SK-N-SH (cell line): Measurements from ENCODE around the gene GOT1.

Experiments used
- GATA2 ChIP-seq: sonication (generic); formaldehyde crosslinking; IDR thresholded peaks from 2 replicates; pipeline ENCODE4 v1.5.0; 2020; ENCODE audit warnings: mild to moderate bottlenecking, missing genetic modification reagents
- REST ChIP-seq: IDR thresholded peaks from 2 replicates; pipeline ENCODE4 v1.6.1; 2012; ENCODE audit warnings: mild to moderate bottlenecking, low read depth, low read length, moderate library complexity

- no peak for TF ChIP-seq REST
- no peak for TF ChIP-seq GATA2 (CRISPR knock-in tag)
These were observed 34.0 kb downstream of the GOT1 start for GRCh38 chr10:99396471-99396870.
